Activated gamma-delta T cell treated with Interleukin-2 at 50 U/mL for 16 hours (primary cell): ENCODE measurements around the gene RNF215.
"Not testable (repeated sequence)": the region's sequence is repeated elsewhere in the genome, so short reads cannot be mapped to it uniquely, and the experiment has no call there.

Experiments
- DNase-seq: peaks from one replicate; pipeline ENCODE4 v3.0.0-alpha.2; 2020

Gene RNF215

GRCh38 chr22:30357236-30357570, 30.0 kb downstream of the RNF215 start:
- no peak for DNase-seq

GRCh38 chr22:30356449-30357235, 30.6 kb downstream of the RNF215 start, which contains the start of the genes CCDC157 and SF3A1:
CCDC157 (plus strand) TSS chr22:30357007; CDS start chr22:30366001, 8,994 bp downstream.
SF3A1 (minus strand) TSS chr22:30356894; CDS start chr22:30356792, 102 bp downstream.
- DNase-seq = peak; percentile 81

- DNase-seq = no peak
Observed at GRCh38 chr22:30354644-30355043, 32.6 kb downstream of the RNF215 start.

- DNase-seq = no peak
Observed at GRCh38 chr22:30351226-30351625, 36.0 kb downstream of the RNF215 start.

GRCh38 chr22:30348809-30349208, 38.4 kb downstream of the RNF215 start:
- DNase-seq = no peak

- DNase-seq = no peak
Observed at GRCh38 chr22:30348404-30348803, 38.8 kb downstream of the RNF215 start.

GRCh38 chr22:30347255-30347892, 39.8 kb downstream of the RNF215 start:
- DNase-seq = no peak

GRCh38 chr22:30344447-30345200, 42.6 kb downstream of the RNF215 start:
- DNase-seq = no peak

GRCh38 chr22:30340911-30341685, 46.1 kb downstream of the RNF215 start:
- DNase-seq = no peak

GRCh38 chr22:30338802-30339201, 48.4 kb downstream of the RNF215 start:
- DNase-seq = no peak

GRCh38 chr22:30338341-30338740, 48.9 kb downstream of the RNF215 start:
- DNase-seq = not testable (repeated sequence)

GRCh38 chr22:30337461-30337778, 49.8 kb downstream of the RNF215 start:
- DNase-seq = no peak

GRCh38 chr22:30336752-30337460, 50.3 kb downstream of the RNF215 start:
- DNase-seq = no peak

- no peak for DNase-seq
Observed at GRCh38 chr22:30335236-30335635, 52.0 kb downstream of the RNF215 start.

- DNase-seq = no peak
Observed at GRCh38 chr22:30334646-30335045, 52.6 kb downstream of the RNF215 start.

- no peak for DNase-seq
Observed at GRCh38 chr22:30333707-30334087, 53.5 kb downstream of the RNF215 start.

GRCh38 chr22:30332994-30333706, 54.1 kb downstream of the RNF215 start:
- DNase-seq = no peak

- DNase-seq = no peak
Observed at GRCh38 chr22:30332551-30332950, 54.7 kb downstream of the RNF215 start.
